G401 (cell line): ENCODE results near the gene TESK1. TPM values are rescaled to one million over a fixed set of nuclear protein-coding genes. Genes with fewer than 3 reads are reported as not detected.
"Not testable (repeated sequence)": the region's sequence is repeated elsewhere in the genome, so short reads cannot be mapped to it uniquely, and the experiment has no call there.

Experiments
- DNase-seq: peaks from one replicate; pipeline ENCODE4 v3.0.0-alpha.2; 2015; ENCODE audit warnings: low spot score
- in situ Hi-C: cut with HindIII; loops from 2 replicates; pipeline ENCODE4 v1.10.0; 2016; ENCODE audit warnings: low sequenced_read_pairs, mixed read lengths
- total RNA-seq: library from RNA; depleted of rRNA; stranded (reverse); fragments of >200 nt; shearing (Covaris generic); gene quantifications from 2 replicates; pipeline ENCODE4 v1.2.3, GENCODE V29; 2014

The TESK1 gene
- total RNA-seq, 1 experiment from 2014 or later = 9.9 TPM

DNA sequence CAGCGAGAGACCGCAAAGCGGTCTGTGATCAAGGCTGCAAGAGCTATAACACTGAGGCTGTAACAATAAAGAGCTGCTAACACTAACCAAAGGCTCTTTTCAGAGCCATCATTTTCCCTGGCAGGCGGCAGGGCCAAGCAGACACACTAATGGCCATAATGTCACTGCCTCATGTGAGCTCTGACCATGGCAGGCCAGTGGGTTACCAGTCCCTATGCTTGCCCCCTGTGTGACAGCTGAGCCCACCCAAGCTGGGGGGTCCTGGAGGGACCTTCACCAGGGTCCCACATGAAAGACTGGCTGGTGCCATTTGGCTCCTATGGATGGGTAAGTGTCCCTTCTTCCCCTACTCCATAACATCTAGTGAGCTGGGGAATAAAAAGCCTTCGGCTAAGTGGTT lies 29.6 kb upstream of the TESK1 start:
- no peak for DNase-seq
- in situ Hi-C loops = no loop called here

DNA sequence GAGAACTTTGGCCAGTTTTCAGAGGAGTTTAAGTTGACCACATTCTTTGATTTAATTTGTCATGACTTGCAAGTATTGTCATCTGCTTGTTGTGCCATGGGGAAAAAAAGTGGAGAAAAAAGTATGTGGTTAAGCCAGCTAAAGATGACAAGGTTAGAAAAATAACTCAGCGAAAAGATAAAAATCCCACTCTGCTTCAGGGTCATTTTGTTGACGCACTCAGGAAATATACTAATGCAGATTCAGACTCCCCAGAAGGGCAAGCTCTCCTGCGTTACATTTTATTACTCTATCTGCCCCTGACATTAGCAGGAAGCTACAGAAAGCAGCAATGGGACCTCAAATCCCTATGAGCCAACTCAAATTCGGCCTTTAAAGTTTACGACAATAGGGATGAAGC lies 27.6 kb upstream of the TESK1 start:
- in situ Hi-C loops = no loop called here
- DNase-seq = no peak

DNA sequence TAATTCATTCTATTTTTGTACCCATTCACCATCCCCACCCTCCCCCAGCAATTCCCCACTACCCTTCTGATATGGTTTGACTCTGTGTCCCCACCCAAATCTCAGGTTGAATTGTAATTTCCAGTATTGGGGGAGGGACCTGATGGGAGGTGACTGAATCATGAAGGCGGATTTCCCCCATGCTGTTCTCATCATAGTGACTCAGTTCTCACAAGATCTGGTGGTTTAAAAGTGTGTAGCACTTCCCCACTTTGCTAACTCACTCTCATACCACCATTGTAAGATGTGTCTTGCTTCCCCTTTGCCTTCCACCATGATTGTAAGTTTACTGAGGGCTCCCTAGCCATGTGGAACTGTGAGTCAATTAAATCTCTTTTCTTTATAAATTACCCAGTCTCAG lies 25.9 kb upstream of the TESK1 start:
- no peak for DNase-seq
- in situ Hi-C loops = no loop called here

DNA sequence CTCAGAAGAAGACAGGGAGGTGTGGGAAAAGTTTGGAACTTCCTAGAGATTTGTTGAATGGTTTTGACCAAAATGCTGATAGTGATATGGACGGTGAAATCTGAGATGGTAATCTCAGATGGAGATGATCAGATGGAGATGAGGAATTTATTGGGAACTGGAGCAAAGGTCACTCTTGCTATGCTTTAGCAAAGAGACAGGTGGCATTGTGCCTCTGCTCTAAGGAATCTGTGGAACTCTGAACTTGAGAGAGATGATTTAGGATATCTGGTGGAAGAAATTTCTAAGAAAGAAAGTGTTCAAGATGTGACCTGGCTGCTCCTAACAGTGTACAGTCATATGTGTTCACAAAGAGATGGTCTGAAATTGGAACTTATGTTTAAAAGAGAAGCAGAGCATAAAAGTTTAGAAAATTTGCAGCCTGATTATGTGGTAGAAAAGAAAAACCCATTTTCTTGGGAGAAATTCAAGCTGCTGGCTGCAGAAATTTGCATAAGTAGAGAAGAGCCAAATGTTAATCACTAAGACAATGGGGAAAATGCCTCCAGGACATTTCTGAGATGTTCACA lies 25.3 kb upstream of the TESK1 start:
- DNase-seq, in situ Hi-C loops: not testable (repeated sequence)

DNA sequence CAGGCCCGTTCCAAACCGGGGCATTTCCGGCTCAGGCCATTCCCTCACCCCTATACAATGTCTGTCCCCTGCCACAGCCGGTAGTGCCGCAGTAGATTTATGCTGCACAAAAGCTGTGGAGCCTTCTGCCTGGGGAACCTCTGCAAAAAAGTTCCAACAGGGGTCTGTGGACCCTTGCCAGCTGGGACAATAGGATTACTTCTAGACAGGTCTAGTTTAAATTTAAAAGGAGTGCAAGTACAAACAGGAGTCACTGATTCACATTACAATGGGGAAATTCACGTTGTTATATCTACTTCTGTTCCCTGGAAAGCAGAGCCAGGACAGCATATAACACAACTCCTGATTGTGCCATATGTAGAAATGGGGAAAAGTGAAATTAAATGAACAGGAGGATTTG lies 21.5 kb upstream of the TESK1 start:
- in situ Hi-C loops, DNase-seq: not testable (repeated sequence)

DNA sequence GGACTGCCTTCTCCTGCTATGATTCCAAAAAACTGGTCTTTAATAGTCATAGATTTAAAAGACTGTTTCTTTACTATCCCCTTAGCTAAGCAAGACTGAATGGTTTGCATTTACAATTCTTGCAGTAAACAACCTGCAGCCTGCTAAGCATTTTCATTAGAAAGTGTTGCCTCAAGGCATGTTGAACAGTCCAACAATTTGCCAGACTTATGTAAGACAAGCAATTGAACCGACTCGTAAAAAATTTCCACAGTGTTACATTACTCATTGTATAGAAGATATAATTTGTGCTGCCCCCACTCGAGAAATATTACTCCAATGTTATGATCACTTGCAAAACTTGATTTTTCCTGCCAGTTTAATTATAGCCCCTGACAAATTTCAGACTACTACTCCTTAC lies 20.4 kb upstream of the TESK1 start:
- DNase-seq, in situ Hi-C loops: not testable (repeated sequence)

DNA sequence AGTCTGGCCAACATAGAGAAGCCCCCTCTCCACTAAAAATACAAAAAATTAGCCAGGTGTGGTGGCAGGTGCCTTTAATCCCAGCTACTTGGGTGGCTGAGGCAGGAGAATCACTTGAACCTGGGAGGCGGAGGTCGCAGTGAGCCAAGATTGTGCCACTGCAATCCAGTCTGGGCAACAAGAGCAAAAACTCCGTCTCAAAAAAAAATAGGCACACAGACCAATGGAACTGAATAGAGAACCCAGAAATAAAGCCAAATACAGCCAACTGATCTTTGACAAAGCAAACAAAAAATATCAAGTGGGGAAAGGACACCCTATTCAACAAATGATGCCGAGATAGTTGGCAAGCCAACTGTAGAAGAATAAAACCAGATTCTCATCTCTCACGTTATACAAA lies 16.6 kb upstream of the TESK1 start:
- DNase-seq, in situ Hi-C loops: not testable (repeated sequence)

DNA sequence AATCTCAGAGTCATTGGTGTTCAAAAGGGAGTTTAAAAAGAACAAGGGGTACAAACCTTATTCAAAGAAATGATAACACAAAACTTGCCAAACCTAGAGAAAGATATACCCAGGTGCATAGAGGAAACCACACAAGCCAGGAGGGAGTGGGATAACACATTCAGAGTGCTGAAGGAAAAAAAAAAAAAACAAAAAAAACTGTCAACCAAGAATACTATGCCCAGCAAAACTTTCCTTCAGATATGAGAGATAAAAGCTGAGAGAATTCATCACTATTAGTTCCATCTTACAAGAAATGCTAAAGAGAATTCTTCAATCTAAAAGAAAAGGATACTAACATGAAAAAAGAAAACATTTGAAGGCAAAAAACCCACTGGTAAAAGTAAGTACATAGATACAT lies 11.5 kb upstream of the TESK1 start:
- in situ Hi-C loops = no loop called here
- DNase-seq = no peak

DNA sequence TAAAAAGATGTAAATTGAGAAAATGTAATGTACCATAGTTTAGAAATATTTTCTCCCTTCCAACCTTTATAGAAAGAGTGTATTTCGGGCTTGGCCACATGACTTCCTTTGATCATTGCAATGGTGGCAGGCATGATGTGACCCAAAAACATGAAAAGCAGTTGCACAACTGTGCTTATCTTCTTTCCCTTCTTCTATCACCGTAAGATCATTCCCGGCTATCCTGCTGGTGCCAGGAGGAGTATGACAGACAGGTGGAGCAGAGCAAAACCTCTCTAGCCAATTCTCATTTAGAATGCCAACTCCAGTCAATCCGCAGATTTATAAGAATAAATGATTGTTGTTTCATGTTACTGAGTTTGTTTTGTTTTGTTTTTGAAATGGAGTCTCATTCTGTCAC lies 10.6 kb upstream of the TESK1 start:
- in situ Hi-C loops = no loop called here
- no peak for DNase-seq

DNA sequence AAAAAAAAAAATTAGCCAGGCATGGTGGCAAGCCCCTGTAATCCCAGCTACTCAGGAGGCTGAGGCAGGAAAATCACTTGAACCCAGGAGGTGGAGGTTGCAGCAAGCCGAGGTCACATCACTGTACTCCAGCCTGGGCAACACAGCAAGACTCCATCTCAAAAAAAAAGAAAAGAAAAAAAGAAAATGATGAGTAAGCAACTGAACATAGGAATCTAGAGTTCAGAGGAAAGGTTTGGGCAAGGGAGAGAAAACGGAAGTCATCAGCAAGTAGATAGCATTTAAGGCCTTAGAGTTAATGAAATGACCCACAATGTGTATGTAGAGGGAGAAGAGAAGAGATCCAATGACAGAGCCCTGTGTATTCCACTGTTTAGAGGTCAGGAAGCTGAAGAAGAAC lies 8.2 kb upstream of the TESK1 start:
- in situ Hi-C loops, DNase-seq: not testable (repeated sequence)

DNA sequence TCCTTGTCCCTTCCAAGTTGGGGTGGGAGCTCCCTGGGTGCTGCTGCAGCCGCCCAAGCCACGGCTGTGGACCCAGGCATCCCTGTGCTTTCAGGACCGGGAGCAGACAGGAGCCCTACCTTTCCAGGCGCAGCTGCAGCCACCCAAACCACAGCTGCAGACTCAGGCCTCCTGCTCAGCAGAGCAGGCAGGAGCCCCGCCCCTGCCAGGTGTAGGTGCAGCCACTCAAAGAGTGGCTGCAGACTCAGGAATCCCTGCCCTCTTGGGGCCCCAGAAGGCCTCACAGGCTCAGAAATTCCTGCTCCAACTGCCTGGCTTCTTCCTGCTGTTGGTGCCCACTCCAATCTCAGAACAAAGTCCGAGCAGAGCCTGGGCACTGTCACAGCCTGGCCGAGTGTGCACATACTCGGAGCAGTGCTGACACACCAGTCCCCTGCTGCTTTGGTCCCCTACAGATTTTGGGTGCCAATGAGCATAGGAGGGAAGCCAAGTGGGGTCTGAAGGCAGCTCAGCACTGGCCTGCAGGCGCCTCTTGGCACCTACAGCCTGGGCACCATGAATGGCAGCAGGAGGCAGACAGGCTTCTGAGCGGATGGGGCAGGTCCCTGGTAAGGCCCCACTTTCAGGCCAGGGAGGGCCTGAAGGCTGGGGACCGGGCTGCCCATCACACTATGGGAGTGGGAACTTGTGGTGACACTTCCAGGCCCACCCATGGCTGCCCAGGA lies 6.0 kb upstream of the TESK1 start:
- in situ Hi-C loops = no loop called here
- no peak for DNase-seq

DNA sequence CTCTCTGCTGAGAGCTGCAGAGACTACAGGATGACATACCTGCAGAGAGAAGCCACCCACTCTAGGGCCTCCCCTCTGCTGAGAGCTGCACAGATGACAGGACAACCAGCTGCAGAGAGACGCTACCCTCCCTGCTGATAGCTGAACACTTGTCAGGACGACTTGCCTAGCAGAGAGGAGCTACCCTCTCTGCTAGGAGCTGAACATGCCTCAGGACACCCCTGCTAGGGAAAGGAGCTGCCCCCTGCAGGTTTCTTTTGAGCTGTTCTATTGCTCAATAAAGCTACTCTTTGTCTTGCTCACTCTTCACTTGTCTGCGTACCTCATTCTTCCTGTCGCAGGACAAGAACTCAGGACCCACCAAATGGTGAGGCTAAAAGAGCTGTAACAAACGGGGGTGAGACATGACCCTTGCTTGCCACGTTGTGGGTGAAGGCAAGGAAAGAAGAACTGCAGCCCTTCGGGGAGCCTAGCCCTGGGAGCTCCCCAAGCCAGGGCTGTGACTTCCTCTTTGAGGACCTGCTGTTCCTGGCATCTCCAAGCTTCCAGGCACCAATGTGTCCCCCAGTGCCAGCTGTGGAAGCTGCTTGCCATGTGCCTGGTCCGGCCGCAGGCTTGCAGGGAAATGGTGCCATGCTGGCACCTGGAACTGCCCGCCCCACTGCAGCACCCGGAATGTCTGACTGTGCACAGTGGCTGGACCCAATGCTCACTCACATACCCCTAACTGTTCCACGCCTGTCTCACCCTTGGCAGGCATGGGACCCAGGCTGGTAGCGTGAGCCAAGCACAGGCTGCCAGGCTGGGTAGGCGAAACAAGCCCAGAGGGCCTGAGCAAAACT lies 5.1 kb upstream of the TESK1 start:
- DNase-seq = no peak
- in situ Hi-C loops = no loop called here

DNA sequence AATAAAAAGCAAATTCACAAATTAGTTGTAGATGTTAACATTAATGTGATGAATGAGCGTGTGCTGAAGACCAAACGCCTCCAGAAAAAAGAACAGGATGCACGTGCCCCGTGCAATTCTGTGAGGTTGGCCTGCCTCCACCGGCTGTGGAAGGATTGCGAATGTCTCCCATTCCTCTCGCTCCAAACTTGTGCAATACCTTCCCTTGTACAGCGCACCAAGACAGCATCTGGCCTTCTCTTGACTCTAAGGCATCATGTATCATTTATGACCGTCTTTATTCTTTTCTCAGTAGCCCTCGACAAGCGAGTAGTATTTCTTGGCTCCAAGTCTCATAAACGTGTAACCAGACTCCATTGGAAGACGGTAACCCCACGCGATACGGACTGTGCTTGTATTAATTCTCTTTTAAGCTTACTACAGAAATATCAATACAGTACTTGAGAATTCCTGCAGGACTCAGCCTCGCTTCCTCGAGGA lies 1.5 kb upstream of the TESK1 start:
- in situ Hi-C loops = no loop called here
- no peak for DNase-seq

DNA sequence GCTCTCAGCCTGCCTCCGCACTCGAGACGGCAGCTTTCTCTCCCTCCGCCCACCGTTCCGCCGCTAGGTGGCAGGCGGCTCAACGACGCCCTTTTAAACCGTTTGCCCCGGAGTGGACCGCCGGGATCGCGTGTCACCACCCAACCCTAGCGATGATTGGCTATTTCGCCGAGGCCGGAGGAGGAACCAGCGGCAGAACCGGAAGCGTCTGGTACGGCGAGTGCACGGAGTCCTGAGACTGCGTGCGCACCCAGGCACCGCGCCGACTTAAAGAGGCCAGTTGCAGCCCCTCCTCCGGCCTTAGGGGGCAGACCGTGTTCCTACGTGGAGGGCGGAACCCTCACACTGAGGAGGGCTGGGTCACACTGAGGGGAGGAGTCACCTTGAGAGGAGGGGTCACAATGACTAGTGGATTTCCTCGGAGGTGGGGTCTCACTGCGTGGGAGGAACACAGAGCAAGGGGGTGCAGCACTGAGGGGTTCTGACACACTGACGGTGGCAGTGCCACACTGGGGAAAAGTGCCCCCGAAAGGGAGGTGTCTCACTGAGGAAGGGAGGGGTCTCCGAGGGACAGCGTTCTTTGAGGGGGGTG lies 980 bp upstream of the TESK1 start:
- peak; percentile 99 for DNase-seq
- in situ Hi-C loops = no loop called here

DNA sequence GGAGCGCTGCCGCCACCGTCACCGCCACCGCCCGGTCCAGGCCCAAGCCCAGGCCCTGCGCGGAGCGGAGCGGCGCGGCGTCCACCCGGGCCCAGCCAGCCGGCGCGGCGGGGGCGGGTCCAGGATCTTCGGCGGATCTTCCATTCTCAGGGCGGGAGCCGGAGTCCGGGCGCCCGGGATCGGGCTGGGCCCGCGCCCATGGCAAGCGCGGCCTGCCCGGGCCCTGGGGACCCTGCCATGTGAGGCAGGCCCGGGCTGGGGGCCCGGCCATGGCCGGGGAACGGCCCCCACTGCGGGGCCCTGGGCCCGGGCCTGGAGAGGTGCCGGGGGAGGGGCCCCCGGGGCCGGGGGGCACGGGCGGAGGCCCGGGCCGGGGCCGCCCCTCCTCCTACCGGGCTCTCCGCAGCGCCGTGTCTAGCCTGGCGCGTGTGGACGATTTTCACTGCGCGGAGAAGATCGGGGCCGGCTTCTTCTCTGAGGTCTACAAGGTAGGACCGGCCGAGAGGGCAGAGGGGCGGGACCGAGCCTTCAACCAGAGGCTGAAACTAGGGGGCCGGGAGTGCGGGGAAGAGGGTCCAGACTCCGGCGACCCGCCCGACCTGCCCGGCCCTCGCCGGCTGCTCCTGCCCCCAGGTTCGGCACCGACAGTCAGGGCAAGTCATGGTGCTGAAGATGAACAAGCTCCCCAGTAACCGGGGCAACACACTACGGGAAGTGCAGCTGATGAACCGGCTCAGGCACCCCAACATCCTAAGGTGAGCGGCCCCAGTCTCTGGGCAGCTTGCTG lies 482 bp downstream of the TESK1 start:
- in situ Hi-C loops = no loop called here
- peak; percentile 12 for DNase-seq

DNA sequence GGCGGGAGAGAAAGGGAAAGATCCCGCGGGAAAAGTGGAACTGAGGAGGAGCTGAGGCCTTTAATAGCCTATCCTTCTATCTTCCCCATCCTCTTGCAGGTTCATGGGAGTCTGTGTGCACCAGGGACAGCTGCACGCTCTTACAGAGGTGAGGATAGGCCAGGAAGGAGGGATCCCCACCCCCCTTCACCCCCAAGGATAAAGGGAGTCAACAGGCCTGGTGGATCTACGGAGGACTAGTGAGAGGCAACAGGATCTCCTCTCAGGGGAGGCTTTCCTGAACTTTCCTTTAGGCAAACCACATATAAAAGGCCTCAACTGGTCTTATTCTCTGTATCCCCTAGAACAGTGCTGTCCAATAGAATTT lies 1.1 kb downstream of the TESK1 start:
- in situ Hi-C loops = no loop called here
- DNase-seq = peak; percentile 9

DNA sequence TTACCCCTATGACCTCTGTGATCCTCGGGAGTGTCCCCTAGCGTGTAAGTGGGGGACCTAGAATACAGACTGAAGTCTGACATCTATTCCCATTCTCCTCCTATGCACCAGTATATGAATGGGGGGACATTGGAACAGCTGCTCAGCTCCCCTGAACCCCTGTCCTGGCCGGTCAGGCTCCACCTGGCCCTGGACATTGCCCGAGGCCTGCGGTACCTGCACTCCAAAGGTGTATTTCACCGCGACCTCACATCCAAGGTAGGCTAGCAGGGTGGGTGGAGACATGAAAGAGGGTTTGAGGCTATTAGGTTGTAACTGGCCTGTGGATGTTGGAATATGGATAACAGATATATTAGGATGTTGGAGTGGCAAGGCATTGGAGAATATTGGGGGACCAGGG lies 1.7 kb downstream of the TESK1 start:
- no peak for DNase-seq
- in situ Hi-C loops = no loop called here

DNA sequence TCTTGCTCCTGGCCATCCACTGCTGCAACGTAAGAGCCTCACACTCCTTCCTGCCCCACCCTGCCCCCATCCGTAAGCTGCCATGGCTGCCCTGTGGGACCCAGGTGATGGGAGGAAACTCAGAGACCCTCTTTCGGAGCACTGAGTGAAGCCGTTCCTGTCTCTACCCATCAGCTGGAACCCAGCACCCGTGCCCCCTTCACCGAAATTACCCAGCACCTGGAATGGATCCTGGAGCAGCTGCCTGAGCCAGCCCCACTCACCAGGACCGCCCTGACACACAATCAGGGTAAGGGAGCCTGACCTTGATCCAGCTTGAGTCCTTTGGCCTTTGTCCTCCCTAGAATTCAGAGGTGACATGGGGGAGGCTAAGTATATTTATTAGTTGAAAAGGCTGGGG lies 3.2 kb downstream of the TESK1 start:
- no peak for DNase-seq
- in situ Hi-C loops = no loop called here
